WTC11 (cell line): ENCODE data around the gene COL4A6.

ENCODE experiments used
- AFF4 ChIP-seq: sonication (generic); formaldehyde crosslinking; IDR thresholded peaks from 2 replicates; pipeline ENCODE4 v1.8.1; 2023; ENCODE audit warnings: mild to moderate bottlenecking, missing genetic modification reagents, borderline replicate concordance
- ATF1 ChIP-seq: sonication (generic); formaldehyde crosslinking; IDR thresholded peaks from 2 replicates; pipeline ENCODE4 v1.8.1; 2023; ENCODE audit warnings: mild to moderate bottlenecking, moderate library complexity, missing genetic modification reagents
- CREB1 ChIP-seq: sonication (generic); formaldehyde crosslinking; IDR thresholded peaks from 2 replicates; pipeline ENCODE4 v1.8.0; 2023; ENCODE audit warnings: mild to moderate bottlenecking, missing genetic modification reagents
- CTCF ChIP-seq: fragments of 200-600 bp; IDR thresholded peaks from 2 replicates; pipeline ENCODE4 v1.8.0; 2022; ENCODE audit warnings: antibody characterized with exemption
- NR3C1 ChIP-seq: sonication (generic); formaldehyde crosslinking; conservative IDR thresholded peaks from 2 replicates; pipeline ENCODE4 v1.8.1; 2023; ENCODE audit warnings: low read depth, mild to moderate bottlenecking, missing genetic modification reagents
- SP1 ChIP-seq: sonication (generic); formaldehyde crosslinking; conservative IDR thresholded peaks from 2 replicates; pipeline ENCODE4 v1.8.1; 2022; ENCODE audit warnings: missing genetic modification reagents
- ZBTB21 ChIP-seq: sonication (generic); formaldehyde crosslinking; IDR thresholded peaks from 2 replicates; pipeline ENCODE4 v1.8.1; 2023; ENCODE audit warnings: mild to moderate bottlenecking, missing genetic modification reagents, borderline replicate concordance
- ZNF138 ChIP-seq: sonication (generic); formaldehyde crosslinking; conservative IDR thresholded peaks from 2 replicates; pipeline ENCODE4 v1.8.1; 2022; ENCODE audit warnings: mild to moderate bottlenecking, moderate library complexity, missing genetic modification reagents
- TF ChIP-seq, protein P1 (sequence below): sonication (generic); formaldehyde crosslinking; conservative IDR thresholded peaks from 2 replicates; pipeline ENCODE4 v1.8.1; 2023; ENCODE audit warnings: mild to moderate bottlenecking, low read depth, missing genetic modification reagents, moderate library complexity

DNA sequence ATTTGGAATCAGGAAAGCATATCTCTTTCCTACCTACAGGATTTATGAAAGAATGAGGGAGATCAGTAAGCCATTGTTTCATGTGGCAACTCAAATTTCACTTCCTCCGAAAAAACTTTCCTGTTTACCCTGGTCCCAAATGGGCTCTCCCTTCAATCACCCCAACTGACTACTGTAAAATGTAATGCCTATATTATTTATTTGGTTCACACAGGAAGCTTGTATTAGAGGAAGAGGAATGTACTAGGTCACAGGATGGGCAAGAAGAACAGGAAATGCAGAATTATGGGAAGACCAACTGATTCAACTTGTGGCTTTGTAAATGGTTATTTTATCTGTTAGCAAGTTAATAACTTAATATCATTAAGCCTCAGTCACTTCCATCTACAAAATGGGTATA is 23.1 kb downstream of the COL4A6 start:
- TF ChIP-seq CTCF: no peak
- no peak for TF ChIP-seq ZBTB21 (CRISPR knock-in tag)
- no peak for TF ChIP-seq NR3C1 (CRISPR knock-in tag)
- no peak for TF ChIP-seq SP1 (CRISPR knock-in tag)
- no peak for TF ChIP-seq AFF4 (CRISPR knock-in tag)
- no peak for TF ChIP-seq ZNF138
- no peak for TF ChIP-seq CREB1 (CRISPR knock-in tag)
- TF ChIP-seq ATF1: no peak
- TF ChIP-seq, protein P1, sequence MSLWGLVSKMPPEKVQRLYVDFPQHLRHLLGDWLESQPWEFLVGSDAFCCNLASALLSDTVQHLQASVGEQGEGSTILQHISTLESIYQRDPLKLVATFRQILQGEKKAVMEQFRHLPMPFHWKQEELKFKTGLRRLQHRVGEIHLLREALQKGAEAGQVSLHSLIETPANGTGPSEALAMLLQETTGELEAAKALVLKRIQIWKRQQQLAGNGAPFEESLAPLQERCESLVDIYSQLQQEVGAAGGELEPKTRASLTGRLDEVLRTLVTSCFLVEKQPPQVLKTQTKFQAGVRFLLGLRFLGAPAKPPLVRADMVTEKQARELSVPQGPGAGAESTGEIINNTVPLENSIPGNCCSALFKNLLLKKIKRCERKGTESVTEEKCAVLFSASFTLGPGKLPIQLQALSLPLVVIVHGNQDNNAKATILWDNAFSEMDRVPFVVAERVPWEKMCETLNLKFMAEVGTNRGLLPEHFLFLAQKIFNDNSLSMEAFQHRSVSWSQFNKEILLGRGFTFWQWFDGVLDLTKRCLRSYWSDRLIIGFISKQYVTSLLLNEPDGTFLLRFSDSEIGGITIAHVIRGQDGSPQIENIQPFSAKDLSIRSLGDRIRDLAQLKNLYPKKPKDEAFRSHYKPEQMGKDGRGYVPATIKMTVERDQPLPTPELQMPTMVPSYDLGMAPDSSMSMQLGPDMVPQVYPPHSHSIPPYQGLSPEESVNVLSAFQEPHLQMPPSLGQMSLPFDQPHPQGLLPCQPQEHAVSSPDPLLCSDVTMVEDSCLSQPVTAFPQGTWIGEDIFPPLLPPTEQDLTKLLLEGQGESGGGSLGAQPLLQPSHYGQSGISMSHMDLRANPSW: no peak
